ENCODE results near the gene ARID1A.

- TF ChIP-seq PBX3 (IDR thresholded peaks at IDR 0.05) (no peak), CTCF (IDR thresholded peaks at IDR 0.05) (peak; percentile 87), EP300 (IDR thresholded peaks at IDR 0.05) (no peak), CHD2 (IDR thresholded peaks at IDR 0.05; ENCODE audit: low read length, partially characterized antibody) (no peak), PHF8 (IDR thresholded peaks at IDR 0.05; ENCODE audit: borderline replicate concordance, low read depth) (no peak), KDM1A (IDR thresholded peaks at IDR 0.05; ENCODE audit: low read depth) (no peak), ZC3H11A (IDR thresholded peaks at IDR 0.05) (no peak)
Observed at GRCh38 chr1:26788836-26789611, 93.2 kb downstream of the ARID1A start.
